DOHH2 (cell line): ENCODE measurements around the gene SLC35G3.

Source experiments
- EZH2phosphoT487 ChIP-seq: fragments of 200-600 bp; sonication (generic); IDR thresholded peaks from 2 replicates; pipeline ENCODE4 v1.6.1; 2017; ENCODE audit warnings: borderline replicate concordance, mild to moderate bottlenecking, antibody characterized with exemption, low read length, moderate library complexity, mixed read lengths
- TF ChIP-seq, protein P1 (sequence below): fragments of 200-600 bp; sonication (generic); IDR thresholded peaks from one replicate; pipeline ENCODE4 v1.5.1; 2014; ENCODE audit warnings: antibody characterized with exemption, mild to moderate bottlenecking, low read depth, low read length; ENCODE audit not compliant: poor library complexity, severe bottlenecking

- TF ChIP-seq, protein P1, sequence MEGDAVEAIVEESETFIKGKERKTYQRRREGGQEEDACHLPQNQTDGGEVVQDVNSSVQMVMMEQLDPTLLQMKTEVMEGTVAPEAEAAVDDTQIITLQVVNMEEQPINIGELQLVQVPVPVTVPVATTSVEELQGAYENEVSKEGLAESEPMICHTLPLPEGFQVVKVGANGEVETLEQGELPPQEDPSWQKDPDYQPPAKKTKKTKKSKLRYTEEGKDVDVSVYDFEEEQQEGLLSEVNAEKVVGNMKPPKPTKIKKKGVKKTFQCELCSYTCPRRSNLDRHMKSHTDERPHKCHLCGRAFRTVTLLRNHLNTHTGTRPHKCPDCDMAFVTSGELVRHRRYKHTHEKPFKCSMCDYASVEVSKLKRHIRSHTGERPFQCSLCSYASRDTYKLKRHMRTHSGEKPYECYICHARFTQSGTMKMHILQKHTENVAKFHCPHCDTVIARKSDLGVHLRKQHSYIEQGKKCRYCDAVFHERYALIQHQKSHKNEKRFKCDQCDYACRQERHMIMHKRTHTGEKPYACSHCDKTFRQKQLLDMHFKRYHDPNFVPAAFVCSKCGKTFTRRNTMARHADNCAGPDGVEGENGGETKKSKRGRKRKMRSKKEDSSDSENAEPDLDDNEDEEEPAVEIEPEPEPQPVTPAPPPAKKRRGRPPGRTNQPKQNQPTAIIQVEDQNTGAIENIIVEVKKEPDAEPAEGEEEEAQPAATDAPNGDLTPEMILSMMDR, result no peak
- TF ChIP-seq EZH2phosphoT487, result no peak
Observed at GRCh38 chr17:35240861-35241260, 46.7 kb upstream of the SLC35G3 start.
